COLO668 (cell line): ENCODE results near the gene IFT43.

Experiments used
- DNase-seq: peaks from one replicate; lab custom pipeline; 2025; ENCODE audit not compliant: unreplicated experiment; lab: John Stamatoyannopoulos, UW

Gene IFT43

GRCh38 chr14:76077340-76077739 lies 91.8 kb downstream of the IFT43 start:
- DNase-seq = no peak

- no peak for DNase-seq
Observed at GRCh38 chr14:76078501-76078900, 92.9 kb downstream of the IFT43 start.

GRCh38 chr14:76080025-76080424 lies 94.5 kb downstream of the IFT43 start:
- DNase-seq = no peak

- no peak for DNase-seq
Observed at GRCh38 chr14:76080471-76080870, 94.9 kb downstream of the IFT43 start.

- no peak for DNase-seq
Observed at GRCh38 chr14:76081642-76082041, 96.1 kb downstream of the IFT43 start.

- no peak for DNase-seq
Observed at GRCh38 chr14:76083796-76084765, 98.5 kb downstream of the IFT43 start.

- no peak for DNase-seq
Observed at GRCh38 chr14:76085358-76085757, 99.8 kb downstream of the IFT43 start.

GRCh38 chr14:76086636-76087035 lies 101.1 kb downstream of the IFT43 start:
- DNase-seq = no peak

- DNase-seq = no peak
Observed at GRCh38 chr14:76088326-76088725, 102.8 kb downstream of the IFT43 start.

- DNase-seq = no peak
Observed at GRCh38 chr14:76088771-76089571, 103.4 kb downstream of the IFT43 start.

GRCh38 chr14:76089575-76089974 lies 104.0 kb downstream of the IFT43 start:
- DNase-seq = no peak

GRCh38 chr14:76090616-76091391 lies 105.2 kb downstream of the IFT43 start:
- DNase-seq = peak; percentile 14

- no peak for DNase-seq
Observed at GRCh38 chr14:76093077-76093476, 107.5 kb downstream of the IFT43 start.

- DNase-seq = no peak
Observed at GRCh38 chr14:76096257-76096656, 110.7 kb downstream of the IFT43 start.

GRCh38 chr14:76097547-76097946 lies 112.0 kb downstream of the IFT43 start:
- no peak for DNase-seq

- no peak for DNase-seq
Observed at GRCh38 chr14:76098047-76098446, 112.5 kb downstream of the IFT43 start.

GRCh38 chr14:76098916-76099675 lies 113.5 kb downstream of the IFT43 start:
- DNase-seq = no peak

GRCh38 chr14:76100236-76100635 lies 114.7 kb downstream of the IFT43 start:
- DNase-seq = no peak

GRCh38 chr14:76101391-76102379 lies 116.1 kb downstream of the IFT43 start:
- DNase-seq = no peak
